ENCODE measurements around the gene NCKAP5. TPM values are rescaled to one million over a fixed set of nuclear protein-coding genes. Genes with fewer than 3 reads are reported as not detected.

NCKAP5 gene
- total RNA-seq, 1 donor from 2014 or later, result 7.7 TPM

DNA sequence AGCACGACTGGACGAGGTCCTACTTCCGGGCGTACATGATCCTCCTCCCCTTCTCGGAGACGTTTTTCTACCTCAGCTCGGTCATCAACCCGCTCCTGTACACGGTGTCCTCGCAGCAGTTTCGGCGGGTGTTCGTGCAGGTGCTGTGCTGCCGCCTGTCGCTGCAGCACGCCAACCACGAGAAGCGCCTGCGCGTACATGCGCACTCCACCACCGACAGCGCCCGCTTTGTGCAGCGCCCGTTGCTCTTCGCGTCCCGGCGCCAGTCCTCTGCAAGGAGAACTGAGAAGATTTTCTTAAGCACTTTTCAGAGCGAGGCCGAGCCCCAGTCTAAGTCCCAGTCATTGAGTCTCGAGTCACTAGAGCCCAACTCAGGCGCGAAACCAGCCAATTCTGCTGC is 923.1 kb downstream of the NCKAP5 start:
- TF ChIP-seq, protein P1, sequence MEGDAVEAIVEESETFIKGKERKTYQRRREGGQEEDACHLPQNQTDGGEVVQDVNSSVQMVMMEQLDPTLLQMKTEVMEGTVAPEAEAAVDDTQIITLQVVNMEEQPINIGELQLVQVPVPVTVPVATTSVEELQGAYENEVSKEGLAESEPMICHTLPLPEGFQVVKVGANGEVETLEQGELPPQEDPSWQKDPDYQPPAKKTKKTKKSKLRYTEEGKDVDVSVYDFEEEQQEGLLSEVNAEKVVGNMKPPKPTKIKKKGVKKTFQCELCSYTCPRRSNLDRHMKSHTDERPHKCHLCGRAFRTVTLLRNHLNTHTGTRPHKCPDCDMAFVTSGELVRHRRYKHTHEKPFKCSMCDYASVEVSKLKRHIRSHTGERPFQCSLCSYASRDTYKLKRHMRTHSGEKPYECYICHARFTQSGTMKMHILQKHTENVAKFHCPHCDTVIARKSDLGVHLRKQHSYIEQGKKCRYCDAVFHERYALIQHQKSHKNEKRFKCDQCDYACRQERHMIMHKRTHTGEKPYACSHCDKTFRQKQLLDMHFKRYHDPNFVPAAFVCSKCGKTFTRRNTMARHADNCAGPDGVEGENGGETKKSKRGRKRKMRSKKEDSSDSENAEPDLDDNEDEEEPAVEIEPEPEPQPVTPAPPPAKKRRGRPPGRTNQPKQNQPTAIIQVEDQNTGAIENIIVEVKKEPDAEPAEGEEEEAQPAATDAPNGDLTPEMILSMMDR (conservative IDR thresholded peaks at IDR 0.05), result no peak
- Mint-ChIP-seq H3K27ac (no peak overlapping the region), H3K4me3 (no peak overlapping the region), H3K9me3 (no peaks in the 10 kb centered on the region), H3K27me3 (no peaks in the 10 kb centered on the region), H3K36me3 (no peaks in the 10 kb centered on the region), H3K4me1 (ENCODE audit: unreplicated experiment) (peaks cover 15% of the 10 kb centered on the region)
- no peak for DNase-seq (ENCODE audit: extremely low spot score, unreplicated experiment)

DNA sequence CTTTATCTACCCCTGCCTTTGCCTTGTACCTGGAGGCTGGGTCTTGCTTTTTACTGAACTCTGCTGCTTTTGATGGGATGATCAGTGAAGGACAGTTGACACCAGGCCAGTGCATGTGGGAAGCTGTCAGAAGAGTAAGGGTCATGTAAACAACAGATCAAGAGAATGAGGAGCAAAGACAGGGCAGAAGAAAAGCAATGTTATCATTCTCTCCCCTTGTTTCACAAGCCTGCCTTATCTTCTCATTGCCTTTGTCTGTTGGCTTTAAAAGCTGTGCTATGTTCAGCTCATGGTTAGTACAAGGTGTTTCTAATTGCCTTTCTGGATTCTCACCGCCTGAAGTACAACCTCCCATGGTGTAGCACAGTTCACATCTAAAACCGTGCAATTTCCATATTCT is 925.8 kb downstream of the NCKAP5 start:
- peaks cover 18% of the 10 kb centered on the region for H3K4me1 Mint-ChIP-seq (ENCODE audit: unreplicated experiment)

DNA sequence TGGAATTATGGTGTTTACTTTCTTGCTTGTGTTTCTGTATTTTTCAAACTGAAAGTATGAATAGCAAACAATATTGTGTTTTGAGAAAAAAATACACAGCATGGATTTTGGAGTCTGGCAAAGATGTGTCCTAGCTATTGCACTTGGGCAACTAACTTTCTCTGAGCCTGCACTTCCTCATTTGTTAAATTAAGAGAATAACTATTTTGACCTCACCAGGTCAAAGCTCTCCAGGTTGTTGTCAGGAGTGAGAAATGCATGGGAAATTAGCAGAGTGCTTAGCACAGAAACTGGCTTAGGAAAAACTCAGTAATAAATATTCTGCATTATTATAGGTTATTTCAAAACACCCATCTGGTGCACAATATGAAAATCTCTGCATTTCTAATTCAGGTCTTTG is 926.4 kb downstream of the NCKAP5 start:
- peaks cover 18% of the 10 kb centered on the region for H3K4me1 Mint-ChIP-seq (ENCODE audit: unreplicated experiment)
- no peak overlapping the region for H3K4me3 Mint-ChIP-seq
- H3K9me3 Mint-ChIP-seq, result no peaks in the 10 kb centered on the region
- no peak for DNase-seq (ENCODE audit: extremely low spot score, unreplicated experiment)
- no peaks in the 10 kb centered on the region for H3K27me3 Mint-ChIP-seq
- TF ChIP-seq, protein P1 (conservative IDR thresholded peaks at IDR 0.05), result no peak
- H3K36me3 Mint-ChIP-seq, result no peaks in the 10 kb centered on the region
- no peak overlapping the region for H3K27ac Mint-ChIP-seq

More for the DNA sequence above, 925.8 kb downstream of the NCKAP5 start:
- H3K27ac Mint-ChIP-seq, result no peak overlapping the region
- H3K9me3 Mint-ChIP-seq, result no peaks in the 10 kb centered on the region
- no peak overlapping the region for H3K4me3 Mint-ChIP-seq
- H3K36me3 Mint-ChIP-seq, result no peaks in the 10 kb centered on the region
- TF ChIP-seq, protein P1 (conservative IDR thresholded peaks at IDR 0.05), result no peak
- DNase-seq (ENCODE audit: extremely low spot score, unreplicated experiment), result no peak
- H3K27me3 Mint-ChIP-seq, result no peaks in the 10 kb centered on the region

- TF ChIP-seq, protein P1 (conservative IDR thresholded peaks at IDR 0.05), result no peak
- no peak for DNase-seq (ENCODE audit: extremely low spot score, unreplicated experiment)
- Mint-ChIP-seq H3K36me3 (no peaks in the 10 kb centered on the region), H3K4me1 (ENCODE audit: unreplicated experiment) (peaks cover 18% of the 10 kb centered on the region), H3K4me3 (no peak overlapping the region), H3K27ac (no peak overlapping the region), H3K27me3 (no peaks in the 10 kb centered on the region), H3K9me3 (no peaks in the 10 kb centered on the region)
These were observed 928.1 kb downstream of the NCKAP5 start for GRCh38 chr2:132640116-132640515.

GRCh38 chr2:132638313-132639040 is 929.8 kb downstream of the NCKAP5 start:
- Mint-ChIP-seq H3K4me3 (no peak overlapping the region), H3K36me3 (no peaks in the 10 kb centered on the region), H3K27ac (no peak overlapping the region), H3K4me1 (ENCODE audit: unreplicated experiment) (peaks cover 18% of the 10 kb centered on the region), H3K27me3 (no peaks in the 10 kb centered on the region), H3K9me3 (no peaks in the 10 kb centered on the region)
- no peak for DNase-seq (ENCODE audit: extremely low spot score, unreplicated experiment)
- TF ChIP-seq, protein P1 (conservative IDR thresholded peaks at IDR 0.05), result no peak
